ENCODE results near the gene MUC4.

DNA sequence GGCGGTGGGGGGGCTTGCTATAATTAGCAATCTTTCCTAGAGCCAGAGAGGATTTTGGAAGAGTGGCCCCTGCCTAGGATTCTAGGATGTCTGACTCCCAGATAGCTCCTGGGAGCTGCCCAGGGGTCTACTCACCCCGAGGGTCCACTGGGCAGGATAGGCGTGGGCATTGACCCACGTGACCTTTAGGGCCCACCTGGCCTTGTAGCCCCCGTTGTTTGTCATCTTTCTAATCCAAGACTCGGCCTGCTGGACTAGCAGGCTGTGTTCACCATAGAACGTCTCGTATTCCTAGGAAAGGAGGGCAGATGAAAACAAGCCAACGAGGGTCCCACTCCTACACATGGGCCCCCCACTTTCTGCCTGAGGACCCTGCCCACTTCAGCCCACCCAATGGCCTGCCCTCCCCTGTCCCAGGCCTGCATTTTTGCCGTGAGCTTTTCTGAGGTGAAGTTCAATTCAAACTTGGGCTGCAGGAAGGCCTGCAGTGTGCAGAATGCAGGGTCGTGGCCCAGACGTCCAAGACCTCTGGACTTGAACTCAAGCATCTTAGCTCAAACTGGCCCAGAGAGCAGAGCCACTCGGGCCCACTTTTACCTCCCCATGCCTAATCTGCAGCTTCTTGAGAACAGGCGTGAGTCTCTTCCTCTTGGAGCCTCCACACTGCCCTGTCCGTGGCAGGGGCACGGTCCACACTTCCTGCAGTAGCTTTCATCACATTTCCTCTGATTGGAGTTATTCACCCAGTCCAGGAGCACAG is 41.5 kb downstream of the MUC4 start:
- TF ChIP-seq, protein P1, sequence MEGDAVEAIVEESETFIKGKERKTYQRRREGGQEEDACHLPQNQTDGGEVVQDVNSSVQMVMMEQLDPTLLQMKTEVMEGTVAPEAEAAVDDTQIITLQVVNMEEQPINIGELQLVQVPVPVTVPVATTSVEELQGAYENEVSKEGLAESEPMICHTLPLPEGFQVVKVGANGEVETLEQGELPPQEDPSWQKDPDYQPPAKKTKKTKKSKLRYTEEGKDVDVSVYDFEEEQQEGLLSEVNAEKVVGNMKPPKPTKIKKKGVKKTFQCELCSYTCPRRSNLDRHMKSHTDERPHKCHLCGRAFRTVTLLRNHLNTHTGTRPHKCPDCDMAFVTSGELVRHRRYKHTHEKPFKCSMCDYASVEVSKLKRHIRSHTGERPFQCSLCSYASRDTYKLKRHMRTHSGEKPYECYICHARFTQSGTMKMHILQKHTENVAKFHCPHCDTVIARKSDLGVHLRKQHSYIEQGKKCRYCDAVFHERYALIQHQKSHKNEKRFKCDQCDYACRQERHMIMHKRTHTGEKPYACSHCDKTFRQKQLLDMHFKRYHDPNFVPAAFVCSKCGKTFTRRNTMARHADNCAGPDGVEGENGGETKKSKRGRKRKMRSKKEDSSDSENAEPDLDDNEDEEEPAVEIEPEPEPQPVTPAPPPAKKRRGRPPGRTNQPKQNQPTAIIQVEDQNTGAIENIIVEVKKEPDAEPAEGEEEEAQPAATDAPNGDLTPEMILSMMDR (IDR thresholded peaks at IDR 0.05) = no peak
- TF ChIP-seq EZH2 (IDR thresholded peaks at IDR 0.05) = no peak

All from neural progenitor cell (in vitro differentiated cells).